GM12878 (cell line): ENCODE results near the gene TEPSIN. TPM values are rescaled to one million over a fixed set of nuclear protein-coding genes. Genes with fewer than 3 reads are reported as not detected.

Source experiments
- BHLHE40 ChIP-seq, 2 experiments: fragments of 450-650 bp in 1 of 2; IDR thresholded peaks; 2 replicates each; pipeline ENCODE4 v1.6.1; 2011 to 2017; ENCODE audit warnings: low read depth in 2 of 2, borderline replicate concordance in 1 of 2, improper control_type of control experiment in 1 of 2, low read length in 1 of 2, mild to moderate bottlenecking in 1 of 2
- BRCA1 ChIP-seq: IDR thresholded peaks from 2 replicates; pipeline ENCODE4 v1.6.1; 2011; ENCODE audit warnings: low read depth, low read length, improper control_type of control experiment
- CBFB ChIP-seq: IDR thresholded peaks from 2 replicates; pipeline ENCODE4 v1.6.1; 2016; ENCODE audit warnings: antibody characterized with exemption, low read depth
- GABPA ChIP-seq: IDR thresholded peaks from 2 replicates; pipeline ENCODE4 v1.6.1; 2014; ENCODE audit warnings: antibody characterized with exemption, low read depth, mild to moderate bottlenecking, inconsistent platforms
- GATAD2B ChIP-seq: fragments of 450-650 bp; conservative IDR thresholded peaks from 2 replicates; pipeline ENCODE4 v1.6.1; 2017; ENCODE audit warnings: low read depth, mild to moderate bottlenecking, moderate library complexity
- HCFC1 ChIP-seq: fragments of 150-350 bp; IDR thresholded peaks from 2 replicates; pipeline ENCODE4 v1.6.1; 2014; ENCODE audit warnings: low read length
- IKZF2 ChIP-seq, 2 experiments: fragments of 450-650 bp; IDR thresholded peaks; 2 replicates each; pipeline ENCODE4 v1.6.1; 2017; ENCODE audit warnings: mild to moderate bottlenecking in 2 of 2, moderate library complexity in 2 of 2
- KAT2A ChIP-seq: conservative IDR thresholded peaks from 2 replicates; pipeline ENCODE4 v1.6.1; 2011; ENCODE audit warnings: low read depth, low read length; ENCODE audit not compliant: control insufficient read depth
- KLF5 ChIP-seq: fragments of 450-650 bp; IDR thresholded peaks from 2 replicates; pipeline ENCODE4 v1.6.1; 2014; ENCODE audit warnings: mild to moderate bottlenecking; ENCODE audit not compliant: partially characterized antibody
- LARP7 ChIP-seq: fragments of 450-650 bp; IDR thresholded peaks from 2 replicates; pipeline ENCODE4 v1.6.1; 2017; ENCODE audit warnings: mild to moderate bottlenecking
- MYB ChIP-seq: fragments of 150-350 bp; IDR thresholded peaks from 2 replicates; pipeline ENCODE4 v1.6.1; 2014; ENCODE audit warnings: mild to moderate bottlenecking, low read depth, low read length, borderline replicate concordance
- PAX5 ChIP-seq: IDR thresholded peaks from 2 replicates; pipeline ENCODE4 v1.6.1; 2011; ENCODE audit warnings: low read depth, low read length, borderline replicate concordance
- POLR2A ChIP-seq: IDR thresholded peaks from 2 replicates; pipeline ENCODE4 v1.6.1; 2011; ENCODE audit warnings: low read depth, mild to moderate bottlenecking, low read length
- POLR2AphosphoS2 ChIP-seq: IDR thresholded peaks from 2 replicates; pipeline ENCODE4 v1.6.1; 2011; ENCODE audit warnings: low read depth, mild to moderate bottlenecking, low read length, improper control_type of control experiment, moderate library complexity
- POLR2AphosphoS5 ChIP-seq: IDR thresholded peaks from 2 replicates; pipeline ENCODE4 v1.6.1; 2011; ENCODE audit warnings: mild to moderate bottlenecking, low read length, inconsistent platforms
- RAD21 ChIP-seq: IDR thresholded peaks from 2 replicates; pipeline ENCODE4 v1.6.1; 2011; ENCODE audit warnings: mild to moderate bottlenecking, low read depth, low read length, moderate library complexity; ENCODE audit not compliant: insufficient read depth
- SPI1 ChIP-seq: IDR thresholded peaks from 2 replicates; pipeline ENCODE4 v1.6.1; 2011; ENCODE audit warnings: low read depth, mild to moderate bottlenecking, low read length, moderate library complexity, borderline replicate concordance; ENCODE audit not compliant: insufficient read depth
- TBL1XR1 ChIP-seq: IDR thresholded peaks from 2 replicates; pipeline ENCODE4 v1.6.1; 2012; ENCODE audit warnings: low read depth, low read length, improper control_type of control experiment
- WRNIP1 ChIP-seq: IDR thresholded peaks from 2 replicates; pipeline ENCODE4 v1.6.1; 2011; ENCODE audit warnings: low read depth, low read length, improper control_type of control experiment, borderline replicate concordance
- YBX1 ChIP-seq: fragments of 450-650 bp; IDR thresholded peaks from 2 replicates; pipeline ENCODE4 v1.6.1; 2016; ENCODE audit warnings: antibody characterized with exemption
- YY1 ChIP-seq: IDR thresholded peaks from 2 replicates; pipeline ENCODE4 v1.6.1; 2011; ENCODE audit warnings: low read depth, mild to moderate bottlenecking, low read length
- ZNF207 ChIP-seq: fragments of 450-650 bp; IDR thresholded peaks from 2 replicates; pipeline ENCODE4 v1.6.1; 2014; ENCODE audit warnings: antibody characterized with exemption, mild to moderate bottlenecking, borderline replicate concordance
- ZNF217 ChIP-seq: fragments of 450-650 bp; IDR thresholded peaks from 2 replicates; pipeline ENCODE4 v1.6.1; 2017; ENCODE audit warnings: antibody characterized with exemption, mild to moderate bottlenecking
- polyA plus RNA-seq, 11 experiments: library from polyadenylated mRNA; depleted of rRNA in 4 of 11; unstranded in 6 of 11; stranded (reverse) in 5 of 11; fragments of >200 nt; fragmentation: Nextera tagmentation in 4 of 11; fragmentation: Illumina TruSeq in 1 of 11; extraction: Ambion mirVana in 4 of 11; extraction: Trizol in 1 of 11; gene quantifications; 1 replicate in 1 of 11; 2 replicates in 10 of 11; pipeline versions ENCODE4 v1.2.1 to v1.2.3, GENCODE V29; 2011 to 2016; ENCODE audit warnings: inconsistent platforms in 2 of 11, missing spikeins in 2 of 11, low read depth in 1 of 11
- total RNA-seq, 4 experiments: library from RNA; depleted of rRNA in 3 of 4; stranded (reverse); fragments of >200 nt in 3 of 4; fragmentation: Illumina TruSeq in 1 of 4; extraction: Trizol in 1 of 4; gene quantifications; 2 replicates each; pipeline versions ENCODE4 v1.2.1 to v1.2.3, GENCODE V29; 2013 to 2021
- TF ChIP-seq, protein P1 (sequence below): fragments of 450-650 bp; IDR thresholded peaks from 2 replicates; pipeline ENCODE4 v1.6.1; 2017; ENCODE audit warnings: mild to moderate bottlenecking, low read depth, inconsistent platforms; ENCODE audit not compliant: poor library complexity, severe bottlenecking
- TF ChIP-seq, protein P2 (sequence below): IDR thresholded peaks from 2 replicates; pipeline ENCODE4 v1.6.1; 2011; ENCODE audit warnings: borderline replicate concordance, low read depth, mild to moderate bottlenecking, moderate library complexity, mixed read lengths, low read length; ENCODE audit not compliant: insufficient read depth; ENCODE audit errors: extremely low read length
- TF ChIP-seq, protein P3 (sequence below): fragments of 450-650 bp; IDR thresholded peaks from 2 replicates; pipeline ENCODE4 v1.6.1; 2017; ENCODE audit warnings: mild to moderate bottlenecking
- TF ChIP-seq, protein P4 (sequence below): IDR thresholded peaks from 2 replicates; pipeline ENCODE4 v1.6.1; 2012; ENCODE audit warnings: low read depth, low read length, improper control_type of control experiment

Gene TEPSIN
- total and polyA plus RNA-seq, 10 of the 15 experiments (the other 5 are each of a cell fraction or from before 2014, with no cell fraction given): 0.87 to 36.7 (median 5.3) TPM

- TF ChIP-seq SPI1: no peak
- TF ChIP-seq, protein P1, sequence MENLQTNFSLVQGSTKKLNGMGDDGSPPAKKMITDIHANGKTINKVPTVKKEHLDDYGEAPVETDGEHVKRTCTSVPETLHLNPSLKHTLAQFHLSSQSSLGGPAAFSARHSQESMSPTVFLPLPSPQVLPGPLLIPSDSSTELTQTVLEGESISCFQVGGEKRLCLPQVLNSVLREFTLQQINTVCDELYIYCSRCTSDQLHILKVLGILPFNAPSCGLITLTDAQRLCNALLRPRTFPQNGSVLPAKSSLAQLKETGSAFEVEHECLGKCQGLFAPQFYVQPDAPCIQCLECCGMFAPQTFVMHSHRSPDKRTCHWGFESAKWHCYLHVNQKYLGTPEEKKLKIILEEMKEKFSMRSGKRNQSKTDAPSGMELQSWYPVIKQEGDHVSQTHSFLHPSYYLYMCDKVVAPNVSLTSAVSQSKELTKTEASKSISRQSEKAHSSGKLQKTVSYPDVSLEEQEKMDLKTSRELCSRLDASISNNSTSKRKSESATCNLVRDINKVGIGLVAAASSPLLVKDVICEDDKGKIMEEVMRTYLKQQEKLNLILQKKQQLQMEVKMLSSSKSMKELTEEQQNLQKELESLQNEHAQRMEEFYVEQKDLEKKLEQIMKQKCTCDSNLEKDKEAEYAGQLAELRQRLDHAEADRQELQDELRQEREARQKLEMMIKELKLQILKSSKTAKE: no peak
- no peak for TF ChIP-seq YBX1
- no peak for TF ChIP-seq ZNF217
- no peak for TF ChIP-seq YY1
- no peak for TF ChIP-seq IKZF2 (IDR thresholded peaks at IDR 0.05)
- no peak for TF ChIP-seq GABPA
- TF ChIP-seq CBFB: no peak; the same call in 1 of the 2 replicates
- no peak for TF ChIP-seq KLF5
- TF ChIP-seq, protein P2, sequence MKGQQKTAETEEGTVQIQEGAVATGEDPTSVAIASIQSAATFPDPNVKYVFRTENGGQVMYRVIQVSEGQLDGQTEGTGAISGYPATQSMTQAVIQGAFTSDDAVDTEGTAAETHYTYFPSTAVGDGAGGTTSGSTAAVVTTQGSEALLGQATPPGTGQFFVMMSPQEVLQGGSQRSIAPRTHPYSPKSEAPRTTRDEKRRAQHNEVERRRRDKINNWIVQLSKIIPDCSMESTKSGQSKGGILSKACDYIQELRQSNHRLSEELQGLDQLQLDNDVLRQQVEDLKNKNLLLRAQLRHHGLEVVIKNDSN: peak; percentile 76
- no peak for TF ChIP-seq KAT2A
- TF ChIP-seq HCFC1: no peak
- TF ChIP-seq, protein P3, sequence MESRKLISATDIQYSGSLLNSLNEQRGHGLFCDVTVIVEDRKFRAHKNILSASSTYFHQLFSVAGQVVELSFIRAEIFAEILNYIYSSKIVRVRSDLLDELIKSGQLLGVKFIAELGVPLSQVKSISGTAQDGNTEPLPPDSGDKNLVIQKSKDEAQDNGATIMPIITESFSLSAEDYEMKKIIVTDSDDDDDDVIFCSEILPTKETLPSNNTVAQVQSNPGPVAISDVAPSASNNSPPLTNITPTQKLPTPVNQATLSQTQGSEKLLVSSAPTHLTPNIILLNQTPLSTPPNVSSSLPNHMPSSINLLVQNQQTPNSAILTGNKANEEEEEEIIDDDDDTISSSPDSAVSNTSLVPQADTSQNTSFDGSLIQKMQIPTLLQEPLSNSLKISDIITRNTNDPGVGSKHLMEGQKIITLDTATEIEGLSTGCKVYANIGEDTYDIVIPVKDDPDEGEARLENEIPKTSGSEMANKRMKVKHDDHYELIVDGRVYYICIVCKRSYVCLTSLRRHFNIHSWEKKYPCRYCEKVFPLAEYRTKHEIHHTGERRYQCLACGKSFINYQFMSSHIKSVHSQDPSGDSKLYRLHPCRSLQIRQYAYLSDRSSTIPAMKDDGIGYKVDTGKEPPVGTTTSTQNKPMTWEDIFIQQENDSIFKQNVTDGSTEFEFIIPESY: no peak
- no peak for TF ChIP-seq POLR2AphosphoS2
- TF ChIP-seq, protein P4, sequence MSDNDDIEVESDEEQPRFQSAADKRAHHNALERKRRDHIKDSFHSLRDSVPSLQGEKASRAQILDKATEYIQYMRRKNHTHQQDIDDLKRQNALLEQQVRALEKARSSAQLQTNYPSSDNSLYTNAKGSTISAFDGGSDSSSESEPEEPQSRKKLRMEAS: 0 out of 2 replicates have a peak, but pooled peaks have one; percentile 34
- peak; percentile 69; the same call in 1 of the 2 replicates for TF ChIP-seq POLR2A
- TF ChIP-seq GATAD2B: no peak
- TF ChIP-seq LARP7: 0 out of 2 replicates have a peak, but pooled peaks have one; percentile 17
- TF ChIP-seq POLR2AphosphoS5: peak; percentile 71; the same call in 1 of the 2 replicates
- no peak for TF ChIP-seq BRCA1
- no peak for TF ChIP-seq MYB
- TF ChIP-seq TBL1XR1: no peak
- TF ChIP-seq WRNIP1: no peak
- no peak for TF ChIP-seq PAX5
- no peak for TF ChIP-seq RAD21
- TF ChIP-seq ZNF207: no peak
- peak; percentile 74 to 87 for TF ChIP-seq BHLHE40 (IDR thresholded peaks at IDR 0.05; ENCODE audit: borderline replicate concordance in 1 of 2, low read depth in 2 of 2, low read length in 1 of 2)
These were observed 1.1 kb upstream of the TEPSIN start (continued) for GRCh38 chr17:81239714-81240555.
